Testis (tissue), 3 donors: ENCODE results near the gene DRD1. TPM values are rescaled to one million over a fixed set of nuclear protein-coding genes. Genes with fewer than 3 reads are reported as not detected.
"Not testable (repeated sequence)": the region's sequence is repeated elsewhere in the genome, so short reads cannot be mapped to it uniquely, and the experiment has no call there.

Source experiments
- DNase-seq: peaks from one replicate; pipeline ENCODE4 v3.0.0-alpha.2; 2019
- H3K27ac ChIP-seq, 2 donors: fragments of 200-600 bp; sonication (generic); one replicate each; pipeline ENCODE4 v1.5.1; 2019
- H3K27me3 ChIP-seq: fragments of 200-600 bp; sonication (generic); one replicate; pipeline ENCODE4 v1.5.1; 2019
- H3K36me3 ChIP-seq: fragments of 200-600 bp; sonication (generic); one replicate; pipeline ENCODE4 v1.5.1; 2017; ENCODE audit warnings: low read depth; ENCODE audit errors: missing control alignments
- H3K4me1 ChIP-seq: fragments of 200-600 bp; sonication (generic); one replicate; pipeline ENCODE4 v1.5.1; 2019
- H3K4me3 ChIP-seq, 2 donors: fragments of 200-600 bp; sonication (generic); one replicate each; pipeline ENCODE4 v1.5.1; 2017 to 2019
- H3K9me3 ChIP-seq: fragments of 200-600 bp; sonication (generic); one replicate; pipeline ENCODE4 v1.5.1; 2017
- CTCF ChIP-seq, 3 experiments: fragments of 450-650 bp in 2 of 3; fragments of 200-600 bp in 1 of 3; sonication (generic) in 1 of 3; IDR thresholded peaks; one replicate each; pipeline ENCODE4 v1.5.1; 2016 to 2019; ENCODE audit warnings: antibody characterized with exemption in 3 of 3, mild to moderate bottlenecking in 2 of 3, moderate library complexity in 1 of 3
- POLR2A ChIP-seq: fragments of 450-650 bp; IDR thresholded peaks from one replicate; pipeline ENCODE4 v1.6.1; 2017; ENCODE audit warnings: antibody characterized with exemption, mild to moderate bottlenecking, moderate library complexity
- WGBS, 2 donors: methylation state at CpG; one replicate each; pipeline ENCODE4 v1.1.5; 2018; 5-methylcytosine and 5-hydroxymethylcytosine counted together
- intact Hi-C: fragments of 100-400 bp; cut with DNase I; formaldehyde crosslinking; loops from one replicate; pipeline ENCODE4 v1.15.1; 2023; ENCODE audit warnings: low total_unique reads
- polyA plus RNA-seq: library from polyadenylated mRNA; stranded (reverse); fragments of 350-450 nt; fragmentation: Illumina TruSeq; extraction: RNeasy Lipid Tissue Mini Kit (QIAGEN cat#74804); gene quantifications from one replicate; pipeline ENCODE4 v1.2.3, GENCODE V29; 2014; ENCODE audit warnings: low read depth, low replicate concordance; ENCODE audit not compliant: insufficient read depth
- total RNA-seq, 2 donors: library from RNA; depleted of rRNA; stranded (reverse); fragments of >200 nt; gene quantifications; one replicate each; pipeline ENCODE4 v1.2.3, GENCODE V29; 2016

Gene DRD1
- total and polyA plus RNA-seq, 3 donors from 2014 or later, result 0.06 to 0.21 (median 0.08) TPM

GRCh38 chr5:175443514-175444059 is 395 bp downstream of the DRD1 start:
- Histone ChIP-seq H3K27ac (no peak overlapping the region), H3K27me3 (no peaks in the 10 kb centered on the region), H3K9me3 (no peaks in the 10 kb centered on the region), H3K4me1 (no peaks in the 10 kb centered on the region), H3K36me3 (no peaks in the 10 kb centered on the region), H3K4me3 (peak overlapping the region in 1 of 2 donors; percentile 0)
- DNase-seq, result no peak
- intact Hi-C loops, result loop anchor here (10.0 kb wide), 1 partner anchor 489 kb away; no protein-coding TSS in a partner anchor
- TF ChIP-seq CTCF (IDR thresholded peaks at IDR 0.05), result no peak
- no peak for TF ChIP-seq POLR2A
- WGBS, 2 donors, result 6 to 8% methylated on average over 6 to 27 of the region's 29 CpGs

GRCh38 chr5:175438234-175438857 is 5.6 kb downstream of the DRD1 start:
- DNase-seq, result no peak
- WGBS, 2 donors, result 68 to 86% methylated on average over 3 of the region's 3 CpGs
- H3K27me3 ChIP-seq, result no peaks in the 10 kb centered on the region
- H3K27ac ChIP-seq, result no peak overlapping the region
- intact Hi-C loops, result no loop called here
- H3K36me3 ChIP-seq, result no peaks in the 10 kb centered on the region
- H3K4me3 ChIP-seq, result no peak overlapping the region
- no peaks in the 10 kb centered on the region for H3K9me3 ChIP-seq
- H3K4me1 ChIP-seq, result no peaks in the 10 kb centered on the region
- TF ChIP-seq POLR2A (no peak), CTCF (IDR thresholded peaks at IDR 0.05) (no peak)

- DNase-seq, result no peak
- no peaks in the 10 kb centered on the region for H3K36me3 ChIP-seq
- WGBS, 2 donors, result 72 to 79% methylated on average over 8 of the region's 8 CpGs
- intact Hi-C loops, result no loop called here
- H3K27me3 ChIP-seq, result no peaks in the 10 kb centered on the region
- H3K27ac ChIP-seq, result no peak overlapping the region
- H3K9me3 ChIP-seq, result no peaks in the 10 kb centered on the region
- no peak overlapping the region for H3K4me3 ChIP-seq
- H3K4me1 ChIP-seq, result no peaks in the 10 kb centered on the region
- TF ChIP-seq CTCF (IDR thresholded peaks at IDR 0.05), result no peak
- TF ChIP-seq POLR2A, result no peak
These were observed 7.6 kb downstream of the DRD1 start for GRCh38 chr5:175436359-175436758.

GRCh38 chr5:175434800-175435199 is 9.2 kb downstream of the DRD1 start:
- H3K27me3 ChIP-seq, result no peaks in the 10 kb centered on the region
- no peaks in the 10 kb centered on the region for H3K36me3 ChIP-seq
- H3K4me1 ChIP-seq, result no peaks in the 10 kb centered on the region
- no peak overlapping the region for H3K4me3 ChIP-seq
- no peaks in the 10 kb centered on the region for H3K9me3 ChIP-seq
- 73% methylated on average over 6 of the region's 6 CpGs for WGBS, 2 donors
- TF ChIP-seq CTCF (IDR thresholded peaks at IDR 0.05) (no peak), POLR2A (no peak)
- no peak for DNase-seq
- H3K27ac ChIP-seq, result no peak overlapping the region
- intact Hi-C loops, result no loop called here

GRCh38 chr5:175427762-175428161 is 16.2 kb downstream of the DRD1 start:
- TF ChIP-seq CTCF (IDR thresholded peaks at IDR 0.05), result no peak
- no peak for TF ChIP-seq POLR2A
- intact Hi-C loops, result no loop called here
- Histone ChIP-seq H3K36me3 (no peaks in the 10 kb centered on the region), H3K4me1 (no peaks in the 10 kb centered on the region), H3K27me3 (no peaks in the 10 kb centered on the region), H3K4me3 (no peak overlapping the region), H3K27ac (no peak overlapping the region), H3K9me3 (no peaks in the 10 kb centered on the region)
- WGBS, 2 donors, result 89 to 96% methylated on average over 2 of the region's 2 CpGs
- DNase-seq, result no peak

GRCh38 chr5:175424594-175424993 is 19.4 kb downstream of the DRD1 start:
- H3K4me1 ChIP-seq, DNase-seq, H3K4me3 ChIP-seq, H3K27ac ChIP-seq, H3K27me3 ChIP-seq, H3K9me3 ChIP-seq, intact Hi-C loops, H3K36me3 ChIP-seq: not testable (repeated sequence)
